Stimulated activated CD4-positive, alpha-beta T cell treated with anti-CD3 and anti-CD28 coated beads, Interleukin-4, amount 100 ng/mL, for 1 hour (primary cell): ENCODE results near the gene RNF208.

Source experiments
- DNase-seq: peaks from one replicate; pipeline ENCODE4 v3.0.0-alpha.2; 2020

Gene RNF208

GRCh38 chr9:137189297-137190295, 32.4 kb downstream of the RNF208 start:
- no peak for DNase-seq

GRCh38 chr9:137188490-137189296, 33.3 kb downstream of the RNF208 start, which contains the start of the genes ANAPC2 and SSNA1:
TSS of gene ANAPC2 (minus strand) at chr9:137188560. CDS start at chr9:137188532, 28 bp downstream.
TSS of gene SSNA1 (plus strand) at chr9:137188676. CDS start at chr9:137188727, 51 bp downstream.
- DNase-seq, result peak; percentile 95

GRCh38 chr9:137188086-137188489, 34.0 kb downstream of the RNF208 start:
- no peak for DNase-seq

GRCh38 chr9:137187386-137187785, 34.7 kb downstream of the RNF208 start:
- DNase-seq, result no peak

- DNase-seq, result no peak
Observed at GRCh38 chr9:137186385-137186784, 35.7 kb downstream of the RNF208 start.

- DNase-seq, result no peak
Observed at GRCh38 chr9:137185921-137186320, 36.1 kb downstream of the RNF208 start.

GRCh38 chr9:137184881-137185660, 37.0 kb downstream of the RNF208 start:
- no peak for DNase-seq

GRCh38 chr9:137183980-137184595, 38.0 kb downstream of the RNF208 start:
- no peak for DNase-seq

GRCh38 chr9:137182836-137183235, 39.2 kb downstream of the RNF208 start:
- no peak for DNase-seq

- no peak for DNase-seq
Observed at GRCh38 chr9:137181680-137182079, 40.4 kb downstream of the RNF208 start.

- no peak for DNase-seq
Observed at GRCh38 chr9:137180491-137180890, 41.5 kb downstream of the RNF208 start.

GRCh38 chr9:137179761-137180160, 42.3 kb downstream of the RNF208 start:
- no peak for DNase-seq

GRCh38 chr9:137178939-137179630, 43.0 kb downstream of the RNF208 start:
- no peak for DNase-seq

- no peak for DNase-seq
Observed at GRCh38 chr9:137178201-137178938, 43.7 kb downstream of the RNF208 start.

- DNase-seq, result peak; percentile 26
Observed at GRCh38 chr9:137176302-137177182, 45.5 kb downstream of the RNF208 start.

GRCh38 chr9:137175345-137175961, 46.6 kb downstream of the RNF208 start:
- no peak for DNase-seq

GRCh38 chr9:137174722-137175293, 47.2 kb downstream of the RNF208 start:
- DNase-seq, result peak; percentile 33

GRCh38 chr9:137173796-137174664, 48.0 kb downstream of the RNF208 start:
- no peak for DNase-seq
